SHP77 treated with DMSO at 0.1 percent for 48 hours (cell line): ENCODE results near the gene PIK3R6.
"Not testable (repeated sequence)": the region's sequence is repeated elsewhere in the genome, so short reads cannot be mapped to it uniquely, and the experiment has no call there.

Source experiments
- DNase-seq: peaks from one replicate; lab custom pipeline; 2025; lab: John Stamatoyannopoulos, UW

PIK3R6 gene

DNA sequence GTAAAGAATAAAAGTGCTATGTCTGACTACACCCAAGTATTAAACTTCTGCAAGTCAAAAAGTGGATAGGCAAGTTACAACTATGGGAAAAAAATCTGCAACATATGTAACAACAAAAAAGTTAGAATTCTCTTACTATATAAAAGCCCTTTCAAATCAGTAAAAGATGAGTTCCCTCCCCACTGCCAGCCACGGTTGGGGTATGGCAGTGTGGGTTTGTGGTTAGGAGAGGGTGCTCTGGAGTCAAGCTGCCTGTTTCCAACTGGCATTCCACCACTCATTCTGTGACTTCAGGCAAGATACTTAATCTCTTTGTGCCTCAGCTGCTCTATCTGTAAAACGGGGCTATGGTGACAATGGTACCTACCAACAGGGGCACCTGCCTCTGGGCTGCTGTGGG, 41.7 kb downstream of the PIK3R6 start:
- no peak for DNase-seq

DNA sequence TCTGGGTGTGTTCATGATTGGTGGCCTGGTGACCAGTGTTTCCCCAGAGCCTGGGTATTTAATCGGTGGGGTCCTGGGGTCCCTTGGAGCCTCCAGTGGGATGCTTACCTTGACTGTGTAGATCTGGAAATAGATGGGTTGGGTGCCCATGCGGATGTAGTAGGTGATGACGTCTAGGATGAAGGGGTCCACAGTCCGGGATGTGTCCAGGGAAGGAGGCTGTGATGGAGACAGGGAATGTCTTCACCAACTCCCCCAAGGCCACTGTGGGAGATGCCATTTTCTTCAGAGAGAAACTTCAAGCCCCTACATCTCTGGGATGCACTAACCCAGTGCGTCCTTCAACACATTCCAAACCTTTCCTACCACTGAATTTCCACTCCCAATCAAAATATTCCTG, 44.2 kb downstream of the PIK3R6 start:
- no peak for DNase-seq

GRCh38 chr17:8822401-8823035, 45.0 kb downstream of the PIK3R6 start:
- no peak for DNase-seq

DNA sequence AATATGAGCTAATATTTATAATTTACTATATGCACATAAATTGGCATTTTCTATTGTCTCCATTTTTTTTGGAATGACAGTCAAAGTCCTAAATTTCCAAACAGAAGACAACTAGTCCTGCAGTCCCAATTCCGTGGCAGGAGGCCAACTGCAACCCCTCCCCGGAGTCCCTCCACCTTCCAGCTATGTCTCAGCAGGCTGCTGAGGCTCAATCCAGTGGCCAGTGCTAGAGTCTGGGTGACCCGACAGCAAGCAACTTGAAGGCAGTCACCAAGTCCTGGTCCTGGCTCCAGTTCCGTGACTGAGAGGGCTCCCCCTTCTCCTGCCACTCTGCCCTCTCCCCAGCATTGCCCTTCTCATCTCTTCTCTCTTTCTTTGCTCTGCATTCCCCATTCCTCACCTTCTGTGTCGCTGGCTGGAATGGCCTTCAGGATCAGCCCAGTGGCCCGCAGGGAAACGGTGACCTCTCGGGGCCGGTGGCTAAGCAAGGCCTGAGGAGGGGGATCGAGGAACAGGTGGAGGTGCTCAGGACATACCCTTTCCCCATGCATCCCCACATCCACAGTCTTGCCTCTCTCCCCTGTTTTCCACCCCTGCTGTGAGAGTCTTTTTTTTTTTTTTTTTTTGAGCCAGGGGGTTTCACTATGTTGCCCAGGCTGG, 45.9 kb downstream of the PIK3R6 start:
- DNase-seq: no peak

GRCh38 chr17:8820311-8821010, 47.0 kb downstream of the PIK3R6 start:
- no peak for DNase-seq

DNA sequence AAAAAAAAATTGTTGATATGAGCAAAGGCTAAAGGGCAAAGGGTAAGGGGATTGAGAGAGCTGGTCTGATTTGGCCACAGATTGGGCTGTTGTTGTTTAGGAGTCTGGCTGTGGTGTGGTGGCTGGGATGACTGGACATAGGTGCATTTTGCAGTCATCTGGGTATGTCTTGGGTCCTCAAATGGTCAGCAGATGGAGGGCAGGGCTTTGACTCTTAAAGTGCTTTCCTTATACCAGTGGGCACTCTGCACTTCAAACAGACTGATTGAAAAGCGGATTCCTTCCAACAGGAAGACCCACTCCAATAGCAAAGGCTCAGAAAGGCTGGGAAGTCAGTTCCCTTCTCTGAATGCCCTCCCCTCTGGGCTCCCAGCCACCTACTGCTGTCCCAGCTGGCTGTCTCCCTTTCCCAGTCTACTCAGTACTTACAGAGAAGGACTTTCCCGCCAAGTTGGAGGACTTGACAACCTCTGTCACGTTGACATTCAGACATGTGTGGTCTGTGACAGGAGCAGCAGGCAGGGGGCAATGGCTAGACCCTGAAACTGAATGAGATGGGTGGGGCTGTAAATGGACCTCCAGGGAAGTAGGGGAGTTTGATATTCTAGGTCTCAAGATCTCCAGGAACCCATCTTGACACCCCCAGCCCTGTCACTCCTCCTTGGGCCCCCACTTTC, 48.7 kb downstream of the PIK3R6 start:
- no peak for DNase-seq

DNA sequence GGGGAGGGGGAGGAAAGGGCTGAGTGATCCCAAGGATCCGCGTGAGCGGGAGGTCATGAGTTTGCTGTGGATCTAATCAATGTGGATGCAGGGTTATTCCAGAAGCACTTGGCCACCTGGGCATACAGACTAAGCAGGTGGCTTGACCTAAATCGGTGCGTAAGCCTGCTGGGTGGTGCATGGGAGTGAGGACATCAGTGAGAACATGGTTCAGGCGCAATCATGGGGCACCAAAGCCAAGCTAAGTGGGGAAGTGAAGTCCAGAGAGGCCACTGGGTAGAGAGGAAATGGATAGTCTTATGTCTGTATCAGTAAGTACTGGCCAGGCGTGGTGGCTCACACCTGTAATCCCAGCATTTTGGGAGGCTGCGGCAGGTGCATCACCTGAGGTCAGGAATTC, 49.4 kb downstream of the PIK3R6 start:
- no peak for DNase-seq

- no peak for DNase-seq
These were observed 60.4 kb downstream of the PIK3R6 start for GRCh38 chr17:8806926-8807550.

GRCh38 chr17:8806253-8806925, 61.1 kb downstream of the PIK3R6 start:
- no peak for DNase-seq

GRCh38 chr17:8805396-8805795, 62.1 kb downstream of the PIK3R6 start:
- DNase-seq: not testable (repeated sequence)

DNA sequence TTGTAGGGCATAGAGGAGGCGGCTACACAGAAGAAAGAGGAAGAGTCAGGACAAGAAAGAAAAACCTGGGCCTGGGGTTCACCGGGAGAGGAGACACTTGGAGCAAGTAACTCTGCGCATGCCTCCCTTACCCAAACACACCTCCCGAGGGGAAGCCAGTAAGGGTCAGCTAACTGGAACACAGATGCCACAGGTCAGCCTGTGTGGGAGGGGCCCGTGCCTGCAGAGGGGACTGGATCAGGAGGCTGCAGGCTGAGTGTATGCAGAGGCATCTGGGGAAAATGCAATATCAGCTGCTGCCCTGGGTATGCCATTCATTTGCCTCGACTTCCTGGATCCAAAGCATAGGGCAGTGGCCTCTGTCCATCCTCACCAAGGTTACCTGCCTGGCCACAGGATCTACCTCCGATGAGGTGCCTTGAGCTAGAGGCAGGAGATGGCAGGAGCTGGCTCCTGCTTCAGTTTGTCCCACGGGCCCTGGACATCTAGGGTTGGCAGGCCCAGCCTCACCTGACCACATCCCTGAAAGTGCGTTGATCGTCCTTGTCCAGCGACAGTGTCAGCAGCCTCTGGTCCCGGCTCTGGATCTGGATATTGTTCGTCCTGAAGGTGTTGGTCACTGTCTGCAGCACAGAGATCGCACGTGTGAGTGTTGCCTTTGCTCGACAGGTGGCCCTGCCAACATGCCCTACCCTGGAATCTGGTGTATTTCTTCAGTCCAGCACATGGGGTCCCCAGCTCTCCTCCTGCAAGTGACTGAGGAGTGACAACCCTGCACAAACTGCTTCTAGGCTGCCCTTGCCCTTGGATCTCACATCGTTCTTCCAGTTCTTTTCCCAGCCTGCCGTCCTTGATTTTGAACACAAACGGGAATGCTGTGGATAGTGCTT, 63.7 kb downstream of the PIK3R6 start:
- DNase-seq: no peak

DNA sequence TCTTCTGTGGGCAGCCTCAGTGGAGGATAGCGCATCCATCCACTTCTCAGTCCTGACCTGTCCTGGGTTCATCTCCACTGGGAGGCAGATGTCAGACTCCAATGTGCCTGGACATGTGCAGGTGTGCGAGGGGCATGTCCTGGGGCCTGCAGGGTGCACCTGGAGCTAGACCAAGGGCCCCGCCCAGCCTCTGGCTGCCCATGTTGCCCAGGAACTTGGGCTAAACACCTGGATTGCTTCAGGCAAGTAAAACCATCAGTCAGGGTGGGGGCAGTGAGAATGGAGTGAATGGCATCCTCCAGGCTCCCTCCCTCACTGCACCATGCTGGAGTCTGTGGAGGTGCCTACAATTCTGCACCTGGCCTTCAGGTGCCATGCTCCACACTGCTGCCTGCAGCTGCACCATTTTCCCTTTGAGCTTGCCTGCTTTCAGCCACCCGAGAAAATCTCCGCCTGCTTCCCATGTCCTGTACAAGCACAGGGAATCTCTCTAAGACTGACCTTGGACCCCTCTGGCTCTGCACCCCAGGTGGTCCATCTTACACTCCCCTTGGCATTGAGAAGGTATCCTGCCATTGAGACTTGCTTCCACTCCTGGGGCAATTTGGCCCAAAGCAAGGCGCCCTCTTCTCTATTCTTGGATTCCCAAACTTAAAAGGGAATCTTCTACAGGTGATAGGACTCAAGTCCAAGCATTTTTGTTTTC, 66.2 kb downstream of the PIK3R6 start:
- no peak for DNase-seq

- no peak for DNase-seq
These were observed 66.8 kb downstream of the PIK3R6 start for GRCh38 chr17:8800656-8801055.

GRCh38 chr17:8799570-8800212, 67.8 kb downstream of the PIK3R6 start:
- DNase-seq: no peak

DNA sequence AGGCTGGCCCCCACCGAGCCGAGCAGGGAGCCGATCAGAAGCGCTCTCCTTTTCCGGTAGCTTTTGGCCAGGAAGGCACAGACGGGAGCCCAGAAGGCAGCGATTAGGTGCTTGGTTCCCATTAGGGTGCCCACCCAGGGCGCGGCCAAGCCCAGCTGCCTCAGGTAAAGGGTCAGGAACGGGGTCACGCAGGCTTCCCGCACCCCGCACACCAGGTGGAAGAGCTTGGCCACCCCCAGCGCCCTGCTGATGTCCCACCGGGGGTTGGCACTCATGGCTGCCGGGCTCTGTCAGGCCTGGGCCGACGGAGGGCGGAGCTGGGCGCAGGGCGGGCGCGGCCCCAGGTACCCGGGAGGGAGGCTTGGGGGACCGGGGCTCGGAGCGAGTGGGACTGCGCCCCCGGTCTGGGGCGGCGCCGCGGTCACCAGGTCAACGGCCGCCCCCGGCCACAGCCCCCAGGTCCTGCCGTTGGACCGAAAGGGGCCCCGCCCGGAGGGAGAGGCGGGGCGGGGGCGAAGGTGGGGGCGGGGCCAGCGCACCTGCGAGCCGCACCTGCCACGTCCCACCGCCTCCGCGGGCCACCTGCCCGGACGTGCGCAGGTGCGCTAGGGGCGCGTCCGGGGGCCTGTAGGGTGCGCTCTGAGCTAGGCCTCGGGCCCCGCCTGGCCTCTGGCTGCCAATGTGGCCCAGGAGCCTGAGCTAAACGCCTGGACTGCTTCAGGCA, 68.5 kb downstream of the PIK3R6 start, which contains the start of gene MFSD6L:
MFSD6L (minus strand) TSS at position 520 of the 724 bp plus-strand sequence; CDS start at position 275, 245 bp downstream.
- no peak for DNase-seq

DNA sequence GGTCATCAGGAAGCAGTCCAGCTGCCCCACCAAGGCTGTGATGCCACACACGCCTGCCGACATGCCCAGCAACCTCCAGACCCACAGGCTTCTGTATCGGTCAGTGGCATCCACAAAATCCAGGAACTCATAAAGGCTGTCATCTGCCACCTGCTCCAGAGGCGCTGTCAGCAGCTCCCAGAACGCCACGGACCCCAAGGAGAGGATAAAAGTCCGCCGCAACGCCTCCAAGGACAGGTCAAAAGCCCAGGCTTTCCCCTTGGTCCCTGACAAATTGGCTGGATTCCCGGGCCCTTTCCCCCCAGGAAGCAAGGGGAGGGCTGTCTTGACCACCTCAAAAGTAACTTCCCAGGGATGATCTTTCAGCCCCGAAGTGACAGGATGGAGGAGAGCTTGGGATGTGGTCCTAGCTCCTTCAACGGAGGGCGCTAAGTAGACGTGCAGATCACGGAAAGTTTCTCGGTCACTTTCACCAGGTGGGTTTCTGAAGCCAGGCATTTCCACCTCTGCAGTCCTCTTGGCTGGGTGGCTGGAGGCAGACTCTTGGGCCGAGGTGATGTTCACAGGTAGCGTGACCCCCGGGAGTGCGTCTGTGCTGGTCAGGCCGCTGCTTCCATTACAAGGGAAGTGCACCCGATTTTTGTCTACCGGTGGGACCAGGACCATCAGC, 69.2 kb downstream of the PIK3R6 start:
- DNase-seq: no peak

GRCh38 chr17:8797621-8798175, 69.8 kb downstream of the PIK3R6 start:
- DNase-seq: no peak

DNA sequence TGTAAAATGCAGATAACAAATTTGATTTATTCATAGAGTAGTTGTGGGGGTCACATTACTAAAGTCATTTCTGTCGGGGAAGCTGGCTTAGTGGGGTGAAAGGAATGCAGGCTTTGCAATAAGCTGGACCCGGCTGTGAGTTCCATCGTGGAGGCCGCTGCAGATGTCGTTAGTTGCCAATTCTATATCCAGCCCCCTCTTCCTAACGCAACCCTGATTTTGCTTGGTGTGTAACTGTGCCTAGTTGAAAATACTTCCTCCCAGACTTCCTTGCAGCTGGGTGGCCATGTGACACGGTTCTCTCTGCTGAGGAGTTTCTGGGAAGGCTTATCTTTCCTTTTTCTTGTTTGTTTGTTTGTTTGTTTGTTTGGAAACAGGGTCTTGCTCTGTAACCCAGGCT, 72.8 kb downstream of the PIK3R6 start:
- no peak for DNase-seq
